Inflammatory macrophage treated with lipopolysaccharide for 4 hours (primary cell): ENCODE data around the gene MIR17HG.
"Not testable (repeated sequence)": the region's sequence is repeated elsewhere in the genome, so short reads cannot be mapped to it uniquely, and the experiment has no call there.

Experiments
- DNase-seq: peaks from one replicate; pipeline ENCODE4 v3.0.0-alpha.2; 2020

The MIR17HG gene

DNA sequence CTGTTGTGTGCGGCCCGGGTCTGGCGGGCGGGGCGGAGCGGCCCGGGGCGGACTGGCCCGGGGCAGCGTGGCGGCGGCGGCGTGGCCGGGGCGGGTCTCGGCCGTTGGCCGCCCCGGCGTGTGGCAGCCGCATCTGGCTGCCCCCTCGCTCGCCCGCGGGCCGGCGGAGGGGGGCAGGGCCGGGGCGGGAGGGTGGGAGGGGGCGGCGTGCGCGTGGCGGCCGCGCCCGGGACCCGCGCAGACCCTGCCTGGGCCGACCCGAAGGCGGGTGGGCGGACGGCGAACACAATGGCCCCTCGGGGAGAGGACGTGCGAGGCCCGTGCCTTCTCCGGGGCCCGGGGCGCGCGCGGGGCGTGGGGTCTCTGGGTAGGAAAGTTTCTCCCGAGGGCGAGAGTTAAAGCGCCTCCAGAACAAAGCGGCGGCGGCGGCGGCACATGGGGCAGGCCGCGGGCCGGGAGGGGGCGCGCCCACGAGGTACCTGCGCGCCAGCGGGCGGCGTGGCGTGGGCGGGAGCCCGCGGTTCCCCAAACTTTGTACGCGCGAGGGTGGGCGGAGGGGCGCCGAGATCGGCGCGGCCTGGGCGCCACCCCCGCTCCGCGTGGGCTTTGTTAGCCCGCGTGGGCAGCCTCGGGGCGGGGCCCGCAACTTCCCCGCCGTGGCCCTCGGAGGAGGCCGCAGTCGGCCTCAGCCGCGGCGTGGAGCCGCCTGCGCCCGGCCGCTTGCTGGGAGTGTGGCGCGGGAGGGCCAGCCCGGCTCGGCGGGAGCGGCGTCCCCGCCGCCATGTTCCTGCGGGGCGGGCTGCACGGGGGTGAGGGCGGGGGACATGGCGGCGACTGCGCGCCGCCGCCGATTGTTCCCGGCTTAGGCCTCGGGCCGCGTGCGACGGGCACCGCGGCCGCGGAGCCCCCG lies 764 bp downstream of the MIR17HG start:
- DNase-seq, result peak; percentile 60

DNA sequence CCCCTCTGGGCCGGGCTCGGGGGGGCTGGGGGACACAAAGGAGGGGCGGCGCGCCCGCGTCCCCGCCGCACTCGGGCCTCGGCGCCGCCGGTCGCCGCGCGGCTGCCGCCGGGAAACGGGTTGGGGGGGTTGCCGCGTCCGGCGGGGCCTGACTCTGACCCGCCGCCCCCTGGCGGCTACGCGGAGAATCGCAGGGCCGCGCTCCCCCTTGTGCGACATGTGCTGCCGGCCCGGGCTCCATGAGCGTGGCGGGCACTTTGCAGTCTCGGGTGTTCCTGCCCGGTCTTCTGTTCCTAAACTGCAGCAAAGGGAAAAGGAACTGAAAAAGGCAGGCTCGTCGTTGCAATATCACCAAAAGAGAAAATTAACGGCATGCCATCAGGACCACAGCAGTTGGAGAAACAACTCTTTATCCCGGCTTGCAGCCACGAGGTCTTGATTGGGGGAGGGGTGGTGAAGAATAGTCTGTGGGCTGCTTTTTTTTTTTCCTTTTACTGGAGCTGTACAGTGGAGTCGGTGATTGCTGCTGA lies 1.5 kb downstream of the MIR17HG start:
- peak; percentile 88 for DNase-seq

DNA sequence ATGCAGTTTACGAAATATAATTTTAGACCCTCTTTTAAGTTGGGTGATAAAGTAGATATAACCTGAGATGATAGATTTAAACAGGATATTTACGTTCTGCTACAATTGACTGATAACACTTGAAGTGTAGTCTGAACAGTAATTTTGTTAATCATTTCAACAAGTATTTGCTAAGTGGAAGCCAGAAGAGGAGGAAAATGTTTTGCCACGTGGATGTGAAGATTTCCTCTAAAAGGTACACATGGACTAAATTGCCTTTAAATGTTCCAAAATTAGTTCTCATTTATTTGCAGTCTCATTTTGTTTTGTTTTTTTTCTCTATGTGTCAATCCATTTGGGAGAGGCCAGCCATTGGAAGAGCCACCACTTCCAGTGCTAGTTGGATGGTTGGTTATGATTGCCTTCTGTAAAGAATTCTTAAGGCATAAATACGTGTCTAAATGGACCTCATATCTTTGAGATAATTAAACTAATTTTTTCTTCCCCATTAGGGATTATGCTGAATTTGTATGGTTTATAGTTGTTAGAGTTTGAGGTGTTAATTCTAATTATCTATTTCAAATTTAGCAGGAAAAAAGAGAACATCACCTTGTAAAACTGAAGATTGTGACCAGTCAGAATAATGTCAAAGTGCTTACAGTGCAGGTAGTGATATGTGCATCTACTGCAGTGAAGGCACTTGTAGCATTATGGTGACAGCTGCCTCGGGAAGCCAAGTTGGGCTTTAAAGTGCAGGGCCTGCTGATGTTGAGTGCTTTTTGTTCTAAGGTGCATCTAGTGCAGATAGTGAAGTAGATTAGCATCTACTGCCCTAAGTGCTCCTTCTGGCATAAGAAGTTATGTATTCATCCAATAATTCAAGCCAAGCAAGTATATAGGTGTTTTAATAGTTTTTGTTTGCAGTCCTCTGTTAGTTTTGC lies 2.8 kb downstream of the MIR17HG start:
- DNase-seq, result no peak

DNA sequence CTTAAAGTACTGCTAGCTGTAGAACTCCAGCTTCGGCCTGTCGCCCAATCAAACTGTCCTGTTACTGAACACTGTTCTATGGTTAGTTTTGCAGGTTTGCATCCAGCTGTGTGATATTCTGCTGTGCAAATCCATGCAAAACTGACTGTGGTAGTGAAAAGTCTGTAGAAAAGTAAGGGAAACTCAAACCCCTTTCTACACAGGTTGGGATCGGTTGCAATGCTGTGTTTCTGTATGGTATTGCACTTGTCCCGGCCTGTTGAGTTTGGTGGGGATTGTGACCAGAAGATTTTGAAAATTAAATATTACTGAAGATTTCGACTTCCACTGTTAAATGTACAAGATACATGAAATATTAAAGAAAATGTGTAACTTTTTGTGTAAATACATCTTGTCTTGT lies 3.6 kb downstream of the MIR17HG start:
- DNase-seq, result no peak

DNA sequence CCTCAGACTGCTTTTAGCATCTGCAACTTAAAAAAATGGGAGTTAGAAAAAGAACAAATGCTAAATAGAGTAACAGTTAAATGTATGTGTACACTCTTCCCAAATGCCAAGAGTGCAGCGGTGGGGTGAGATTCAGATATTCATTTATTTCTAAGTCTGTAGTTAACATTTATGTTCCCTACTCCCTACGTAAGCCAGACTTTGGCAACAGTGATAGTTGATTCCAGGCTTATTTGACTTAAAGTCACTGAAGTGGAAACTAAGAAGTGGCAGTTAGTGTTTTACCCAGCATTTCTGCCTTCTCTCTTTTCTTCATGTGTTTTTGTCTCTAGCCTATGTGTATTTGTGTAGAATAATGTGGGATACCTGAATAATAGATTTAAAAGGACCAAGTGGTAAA lies 4.5 kb downstream of the MIR17HG start:
- no peak for DNase-seq

DNA sequence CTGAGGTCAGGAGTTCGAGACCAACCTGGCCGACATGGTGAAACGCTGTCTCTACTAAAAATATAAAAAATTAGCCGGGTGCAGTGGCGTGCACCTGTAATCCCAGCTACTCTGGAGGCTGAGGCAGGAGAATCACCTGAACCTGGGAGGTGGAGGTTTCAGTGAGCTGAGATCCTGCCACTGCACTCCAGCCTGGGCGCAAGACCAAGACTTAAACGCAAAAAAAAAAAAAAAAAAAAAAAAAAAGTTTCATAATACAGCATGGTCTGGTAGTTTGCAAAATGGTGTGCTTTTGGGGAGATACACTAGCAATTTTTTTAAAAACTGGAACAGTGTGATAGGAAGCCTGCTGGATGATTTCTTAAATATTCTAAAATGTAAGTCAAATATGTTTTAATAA lies 5.4 kb downstream of the MIR17HG start:
- DNase-seq, result not testable (repeated sequence)

DNA sequence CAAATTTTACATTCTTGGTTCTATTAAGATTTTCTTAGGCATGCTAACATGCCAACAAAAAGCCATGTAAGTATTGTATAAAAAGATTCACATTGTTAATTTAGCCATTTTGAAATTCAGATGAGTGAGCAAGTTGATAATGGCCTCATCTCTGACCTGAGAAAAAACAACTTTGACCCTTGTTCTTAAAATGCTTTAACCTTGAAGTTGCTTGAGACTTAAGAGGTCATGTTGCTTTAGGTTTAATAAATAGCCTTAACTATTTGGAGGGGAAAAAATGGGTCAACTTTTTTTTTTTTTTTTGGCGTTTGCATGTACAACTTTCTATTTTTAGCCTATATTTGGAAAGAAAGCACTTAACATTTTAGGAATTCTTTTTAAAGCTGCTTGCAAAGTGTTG lies 6.0 kb downstream of the MIR17HG start:
- no peak for DNase-seq

DNA sequence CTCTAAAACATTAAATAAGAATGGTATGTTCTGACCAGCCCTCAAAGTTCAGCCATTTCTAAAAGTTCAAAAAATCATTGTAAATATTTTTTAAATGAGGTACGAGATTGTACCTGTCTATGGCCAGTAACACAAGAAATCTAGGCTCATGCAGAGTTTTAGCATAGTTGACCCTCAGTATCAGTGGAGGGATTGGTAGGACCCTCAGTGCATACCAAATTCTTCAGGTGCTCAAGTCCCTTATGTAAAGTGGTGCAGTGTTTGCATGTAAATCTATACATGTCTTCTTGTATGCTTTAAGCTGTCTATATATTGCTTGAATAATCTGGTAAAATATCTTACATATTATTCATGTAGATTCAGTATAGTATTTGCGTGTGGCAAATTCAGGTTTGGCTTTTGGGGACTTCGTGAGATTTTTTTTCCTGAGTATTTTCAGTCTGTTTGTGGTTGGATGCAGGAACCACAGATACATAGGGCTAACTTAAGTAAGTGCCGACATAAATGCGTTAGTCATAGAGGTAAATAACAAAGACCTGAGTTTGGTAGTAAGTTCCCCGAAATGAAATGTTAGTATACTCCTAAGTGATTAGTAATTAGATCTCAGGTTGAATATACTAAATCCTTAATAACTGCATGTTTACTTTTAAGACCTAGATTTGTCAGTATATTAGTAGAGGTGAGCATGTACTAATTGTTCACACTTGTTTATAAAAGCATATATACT lies 7.8 kb downstream of the MIR17HG start:
- no peak for DNase-seq

DNA sequence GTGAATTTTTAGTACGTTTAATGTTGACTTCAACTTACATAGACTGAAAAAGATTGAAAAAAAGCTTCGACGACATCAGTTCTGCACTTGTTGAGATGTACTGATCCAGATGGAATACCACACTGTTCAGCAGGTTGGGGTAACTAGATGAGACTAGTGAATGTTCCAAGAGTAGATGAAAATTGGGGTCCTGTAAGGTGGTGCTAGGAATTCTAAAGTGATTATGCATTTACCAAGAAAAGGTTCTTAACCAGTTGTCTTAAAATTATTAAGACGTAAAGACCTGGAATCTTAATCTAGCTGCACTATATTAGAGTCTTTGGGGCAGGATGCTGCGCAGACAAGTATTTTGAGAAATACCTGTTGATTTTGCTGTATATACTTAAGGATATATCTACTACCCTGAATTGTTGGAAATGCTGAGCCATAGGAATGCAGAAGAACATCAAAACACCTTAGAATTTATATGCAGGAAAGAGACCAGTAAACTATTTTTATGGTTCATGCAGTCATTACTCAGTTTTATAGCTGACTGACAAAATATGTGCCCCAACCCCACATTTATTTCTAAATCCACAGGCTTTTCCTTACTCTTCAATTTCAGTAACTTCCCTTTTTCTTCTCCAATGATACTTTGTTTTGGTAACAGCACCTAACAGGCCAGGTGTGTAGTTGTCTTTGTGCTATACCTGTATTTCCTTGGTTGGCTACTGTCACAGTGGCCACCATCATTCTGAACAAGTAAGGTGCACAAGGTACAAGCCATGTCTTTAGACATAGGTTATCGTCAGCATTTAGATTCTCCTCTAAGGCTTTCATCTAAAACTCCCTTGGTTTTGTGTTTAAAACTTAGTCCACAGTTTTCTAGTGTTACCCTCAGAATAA lies 8.6 kb downstream of the MIR17HG start:
- DNase-seq, result no peak

DNA sequence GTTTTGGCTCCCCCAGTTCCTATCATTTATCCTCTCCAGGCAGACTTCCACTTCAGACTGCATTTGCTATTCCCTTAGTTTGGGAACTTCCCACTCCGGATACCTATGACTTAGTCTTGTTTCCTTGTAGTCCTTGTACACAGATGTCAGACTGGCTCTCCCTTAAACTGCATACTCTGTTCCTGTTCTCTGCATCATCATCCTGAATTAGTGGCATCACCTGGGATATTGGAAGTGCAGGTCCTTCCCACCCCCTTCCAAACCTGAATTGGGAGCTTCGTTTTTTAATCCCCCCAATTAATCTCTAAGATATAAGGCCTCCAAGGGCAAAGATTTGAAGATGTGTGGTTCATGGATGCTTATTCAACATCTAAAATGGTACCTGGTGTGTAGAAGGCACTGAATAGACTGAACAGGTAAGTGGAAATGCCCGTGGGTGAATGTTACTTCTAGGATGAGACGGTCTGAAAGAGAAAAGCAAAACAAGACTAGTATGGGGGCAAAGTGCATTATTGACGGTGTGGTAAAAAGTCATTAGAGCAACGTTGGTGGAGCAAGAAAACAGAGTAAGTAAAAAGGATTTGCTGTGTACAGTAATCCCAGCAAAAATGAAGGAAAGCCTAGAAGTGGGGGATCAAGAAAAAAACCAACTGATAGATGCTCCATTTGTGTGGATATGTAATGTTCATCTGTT lies 9.6 kb downstream of the MIR17HG start:
- no peak for DNase-seq

DNA sequence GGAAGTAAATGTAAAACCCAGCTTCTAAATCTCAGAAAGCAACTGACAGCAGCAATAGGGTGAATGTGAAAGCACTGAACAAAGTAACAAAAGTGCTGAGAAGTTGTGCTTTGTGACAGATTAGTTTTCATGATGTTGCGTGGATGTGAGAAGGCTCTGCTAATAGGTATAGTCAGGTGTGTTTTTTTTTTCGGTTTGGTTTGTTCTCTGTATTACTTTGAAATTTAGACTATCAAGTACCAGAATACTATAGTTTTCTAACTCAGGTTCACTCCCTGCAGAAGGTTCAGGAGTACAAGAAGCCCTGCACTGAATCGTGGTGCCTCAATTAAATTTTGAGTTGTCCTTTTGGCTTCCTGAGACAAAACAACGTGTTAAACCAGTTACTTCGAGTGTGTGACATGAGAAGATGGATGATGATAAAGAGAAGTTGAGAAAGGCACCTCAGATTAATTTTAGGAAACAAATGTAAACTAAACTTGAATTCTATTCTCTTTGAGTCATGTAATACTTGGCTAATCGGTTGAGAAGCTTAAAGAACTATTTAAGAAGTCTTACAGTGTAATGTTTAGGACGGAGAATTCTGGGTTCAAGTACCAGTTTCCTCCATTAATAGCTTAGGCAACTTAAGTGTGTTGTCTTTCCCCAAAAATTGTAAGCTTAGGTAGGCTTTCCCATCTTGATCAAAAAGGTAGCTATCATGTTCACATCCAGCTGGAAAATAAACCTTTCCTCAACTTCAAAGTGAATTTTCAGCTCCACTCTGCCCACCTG lies 10.3 kb downstream of the MIR17HG start:
- no peak for DNase-seq

DNA sequence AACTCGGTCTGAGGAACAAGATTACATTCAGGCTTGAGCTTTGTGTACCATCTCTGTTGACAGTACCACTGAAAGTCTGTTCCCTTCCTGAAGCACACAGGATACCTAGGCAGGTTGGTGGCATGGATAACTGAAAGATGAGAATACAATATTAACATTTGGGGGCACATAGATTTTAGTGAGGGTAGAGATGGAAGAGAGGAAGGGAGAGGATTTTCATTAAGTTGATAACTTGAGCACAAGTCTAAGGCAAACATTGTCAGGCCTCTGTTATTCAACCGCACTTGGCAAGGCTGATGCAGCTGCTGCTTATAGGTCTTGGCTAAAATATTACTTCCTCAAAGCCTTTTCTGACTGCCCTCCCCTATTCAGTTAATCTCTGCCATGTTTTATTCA lies 10.9 kb downstream of the MIR17HG start:
- DNase-seq, result no peak

DNA sequence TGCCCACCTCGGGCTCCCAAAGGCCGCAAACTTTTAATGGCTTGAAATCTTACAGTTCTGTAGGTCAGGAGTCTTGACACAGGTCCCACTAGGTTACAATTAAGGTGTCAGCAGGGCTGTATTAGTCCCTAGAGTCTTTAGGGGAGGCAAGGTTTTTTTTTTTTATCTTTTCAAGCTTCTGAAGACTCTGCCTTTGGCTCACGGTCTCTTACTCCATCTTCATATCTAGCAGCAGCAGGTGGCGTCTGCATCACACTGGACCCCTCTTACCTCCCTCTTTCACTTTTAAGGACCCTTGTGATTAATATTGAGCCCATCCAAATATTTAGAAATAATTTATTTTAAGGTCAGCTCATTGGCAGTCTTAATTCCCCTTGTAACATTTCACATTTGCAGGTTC lies 11.6 kb downstream of the MIR17HG start:
- no peak for DNase-seq

DNA sequence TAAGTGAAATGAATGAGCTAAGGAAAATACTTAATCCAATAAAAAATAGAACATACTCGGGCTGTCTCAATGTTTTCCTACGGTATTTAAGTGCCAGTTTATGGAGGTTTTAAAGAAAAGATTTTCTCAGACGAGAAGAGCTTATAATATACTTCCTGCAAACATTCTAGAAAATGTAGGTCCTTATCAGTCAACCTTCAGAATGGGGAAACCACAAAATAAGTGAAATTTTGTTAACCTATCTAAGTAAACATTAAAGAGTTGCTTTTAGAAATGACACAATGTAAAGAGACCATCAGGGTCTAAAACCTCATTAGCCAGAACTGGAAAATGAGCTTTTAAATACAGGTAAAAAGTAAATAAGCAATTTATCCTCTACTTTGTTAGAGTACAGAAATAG lies 12.1 kb downstream of the MIR17HG start:
- DNase-seq, result no peak

DNA sequence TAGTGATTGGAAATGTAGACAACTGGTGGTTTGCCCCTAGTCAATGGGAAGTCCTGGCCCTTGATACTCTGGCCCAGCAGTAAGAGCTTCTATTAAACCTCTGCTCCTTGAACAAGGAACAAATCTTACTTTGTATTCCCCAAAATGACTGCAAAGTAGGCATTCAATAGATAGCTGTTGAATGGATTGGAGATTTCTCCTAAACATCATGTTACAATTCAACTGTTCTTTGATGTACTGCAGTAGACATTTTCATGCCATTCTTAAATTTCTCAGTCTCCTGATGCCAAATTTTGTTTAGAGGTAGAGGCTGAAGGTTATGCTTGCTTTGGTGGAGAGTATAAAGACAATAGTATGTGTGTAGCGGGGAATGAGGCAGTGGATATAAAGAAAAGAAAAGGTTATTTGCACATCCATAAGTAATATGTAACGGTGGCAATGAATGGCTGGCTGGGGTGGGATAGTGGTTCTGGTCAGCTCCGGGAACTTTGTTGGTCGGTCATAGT lies 12.8 kb downstream of the MIR17HG start:
- no peak for DNase-seq

DNA sequence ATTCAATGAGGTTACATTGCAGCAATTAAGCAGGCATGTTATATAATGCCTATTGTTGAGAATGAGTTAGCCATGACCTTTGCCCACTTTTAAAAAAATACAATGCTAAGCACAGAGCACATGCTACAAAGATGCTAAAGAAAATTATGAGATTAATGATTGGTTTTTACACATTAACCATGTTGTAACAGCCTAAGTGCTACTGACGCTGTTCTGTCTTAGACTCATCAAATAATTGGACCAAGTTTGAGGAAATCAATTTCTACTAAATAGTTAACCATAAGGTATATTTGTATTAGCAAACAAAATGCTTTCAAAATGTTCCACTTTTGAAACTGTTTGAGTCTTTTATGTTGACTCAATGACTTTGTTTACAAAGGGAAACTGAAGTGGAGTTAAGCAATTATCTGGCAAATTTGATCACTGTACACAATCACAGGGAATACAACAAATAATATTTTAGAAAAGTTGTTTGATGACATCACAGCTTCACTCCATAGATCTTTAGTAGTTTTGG lies 14.3 kb downstream of the MIR17HG start:
- no peak for DNase-seq

DNA sequence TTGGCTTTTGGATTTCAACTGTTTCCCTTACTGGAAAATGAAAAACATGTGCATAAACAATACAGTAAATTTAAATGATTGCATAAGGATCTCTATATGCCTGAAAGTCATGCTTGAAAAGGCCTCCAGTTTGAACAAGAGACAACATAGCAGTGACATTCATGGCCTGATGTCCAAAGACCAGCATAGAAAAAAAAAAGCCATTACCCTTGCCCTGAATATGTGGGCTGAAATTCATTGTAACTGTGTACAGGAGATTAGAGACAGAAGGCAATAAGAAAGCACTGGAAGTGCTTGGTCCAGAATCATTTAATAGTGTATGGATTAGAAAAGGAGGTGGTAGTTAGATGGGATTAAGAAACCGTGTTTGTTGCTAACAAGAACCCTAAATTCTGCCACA lies 15.4 kb downstream of the MIR17HG start:
- no peak for DNase-seq

DNA sequence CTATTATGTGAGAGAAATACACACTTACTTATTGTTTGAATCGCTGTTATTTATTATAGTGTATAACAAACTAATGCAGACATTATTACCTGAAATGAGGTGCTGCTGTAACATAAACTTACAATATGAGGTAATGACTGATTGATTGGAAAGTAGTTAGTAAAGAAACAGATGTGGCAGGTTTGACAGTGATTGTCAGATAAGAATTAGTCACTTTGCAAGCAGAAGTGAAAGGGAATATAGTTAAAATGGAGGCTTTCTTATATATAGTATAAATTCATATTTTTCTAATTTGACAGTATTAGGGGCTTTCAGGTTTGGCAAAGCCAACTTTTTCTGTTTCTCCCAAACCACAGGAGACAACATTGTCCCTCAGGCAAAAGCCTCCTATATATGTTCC lies 20.6 kb downstream of the MIR17HG start:
- DNase-seq, result no peak

DNA sequence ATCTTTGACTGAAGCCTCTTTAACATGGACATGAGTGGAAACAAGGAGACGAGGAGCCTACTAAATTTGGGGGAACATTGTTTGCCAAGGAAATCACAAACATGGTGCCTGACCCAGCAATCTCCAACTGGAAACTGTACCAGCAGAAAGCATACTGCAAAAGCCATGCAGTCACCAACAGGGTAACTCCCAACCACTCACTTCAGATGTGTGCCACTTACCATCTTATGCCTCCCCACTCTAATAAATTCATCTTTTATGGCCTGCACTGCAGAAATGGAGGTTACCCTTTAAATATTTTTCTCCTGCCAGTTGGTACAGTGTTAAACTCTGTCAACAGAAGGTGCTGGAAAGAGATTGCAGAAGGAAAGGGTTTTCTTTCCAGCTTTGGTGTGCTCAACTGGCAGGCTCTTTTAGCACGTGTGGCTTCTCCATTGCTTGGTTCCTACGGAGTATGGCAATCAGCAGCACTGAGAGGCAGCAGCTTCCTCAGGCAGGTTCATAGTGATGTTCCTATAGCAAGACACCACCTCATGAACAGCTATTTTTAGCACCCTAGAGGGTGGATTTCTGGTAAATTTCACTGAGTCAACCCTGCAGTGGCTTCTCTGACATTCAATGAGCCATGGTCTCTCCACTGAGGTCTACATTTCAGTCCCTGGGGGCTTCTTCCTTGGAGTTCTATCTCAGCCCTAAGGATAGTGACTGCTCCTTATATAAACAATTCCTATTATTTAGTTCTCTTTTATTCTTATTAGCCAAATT lies 21.4 kb downstream of the MIR17HG start:
- DNase-seq, result no peak
